Vagina (tissue), 2 donors: ENCODE measurements around the gene SYDE2. TPM values are rescaled to one million over a fixed set of nuclear protein-coding genes. Genes with fewer than 3 reads are reported as not detected.

Experiments
- DNase-seq, 2 donors: peaks; one replicate each; pipeline ENCODE4 v3.0.0-alpha.2; 2017; ENCODE audit errors: extremely low spot score in 2 of 2
- H3K27ac ChIP-seq: fragments of 200-600 bp; sonication (generic); one replicate; pipeline ENCODE4 v1.5.1; 2019
- H3K27me3 ChIP-seq: fragments of 200-600 bp; sonication (generic); one replicate; pipeline ENCODE4 v1.5.1; 2019
- H3K36me3 ChIP-seq, 2 donors: fragments of 200-600 bp; sonication (generic); one replicate each; pipeline ENCODE4 v1.5.1; 2017 to 2019
- H3K4me1 ChIP-seq: fragments of 200-600 bp; sonication (generic); one replicate; pipeline ENCODE4 v1.5.1; 2019
- H3K4me3 ChIP-seq, 2 donors: fragments of 200-600 bp; sonication (generic); 1 replicate in 1 of 2; 2 replicates in 1 of 2; pipeline ENCODE4 v1.5.1; 2016 to 2019
- H3K9me3 ChIP-seq: fragments of 200-600 bp; sonication (generic); one replicate; pipeline ENCODE4 v1.5.1; 2019
- POLR2A ChIP-seq, 2 donors: fragments of 450-650 bp; IDR thresholded peaks; one replicate each; pipeline ENCODE4 v1.6.1; 2017; ENCODE audit warnings: antibody characterized with exemption in 2 of 2, mild to moderate bottlenecking in 2 of 2, moderate library complexity in 2 of 2
- POLR2AphosphoS5 ChIP-seq, 2 donors: sonication (generic); formaldehyde crosslinking; IDR thresholded peaks; one replicate each; pipeline ENCODE4 v1.9.0; 2017; ENCODE audit warnings: antibody characterized with exemption in 2 of 2, mild to moderate bottlenecking in 2 of 2, low read depth in 1 of 2; ENCODE audit not compliant: insufficient read depth in 1 of 2
- intact Hi-C: fragments of 100-400 bp; cut with DNase I; formaldehyde crosslinking; loops from one replicate; pipeline ENCODE4 v1.15.1; 2023
- total RNA-seq: library from RNA; depleted of rRNA; stranded (reverse); fragments of >200 nt; gene quantifications from one replicate; pipeline ENCODE4 v1.2.3, GENCODE V29; 2016
- TF ChIP-seq, protein P1 (sequence below), 3 experiments: fragments of 450-650 bp in 2 of 3; fragments of 200-600 bp in 1 of 3; sonication (generic) in 1 of 3; IDR thresholded peaks; one replicate each; pipeline ENCODE4 v1.5.1; 2017 to 2019; ENCODE audit warnings: antibody characterized with exemption in 3 of 3, mild to moderate bottlenecking in 2 of 3, moderate library complexity in 2 of 3

The SYDE2 gene
- total RNA-seq, 1 donor from 2014 or later = 4.7 TPM

- H3K27ac ChIP-seq = no peak overlapping the region
- no peak for DNase-seq
- no peaks in the 10 kb centered on the region for H3K36me3 ChIP-seq
- TF ChIP-seq POLR2A (IDR thresholded peaks at IDR 0.05) (no peak), POLR2AphosphoS5 (IDR thresholded peaks at IDR 0.05; ENCODE audit: insufficient read depth in 1 of 2, low read depth in 1 of 2) (no peak)
- TF ChIP-seq, protein P1, sequence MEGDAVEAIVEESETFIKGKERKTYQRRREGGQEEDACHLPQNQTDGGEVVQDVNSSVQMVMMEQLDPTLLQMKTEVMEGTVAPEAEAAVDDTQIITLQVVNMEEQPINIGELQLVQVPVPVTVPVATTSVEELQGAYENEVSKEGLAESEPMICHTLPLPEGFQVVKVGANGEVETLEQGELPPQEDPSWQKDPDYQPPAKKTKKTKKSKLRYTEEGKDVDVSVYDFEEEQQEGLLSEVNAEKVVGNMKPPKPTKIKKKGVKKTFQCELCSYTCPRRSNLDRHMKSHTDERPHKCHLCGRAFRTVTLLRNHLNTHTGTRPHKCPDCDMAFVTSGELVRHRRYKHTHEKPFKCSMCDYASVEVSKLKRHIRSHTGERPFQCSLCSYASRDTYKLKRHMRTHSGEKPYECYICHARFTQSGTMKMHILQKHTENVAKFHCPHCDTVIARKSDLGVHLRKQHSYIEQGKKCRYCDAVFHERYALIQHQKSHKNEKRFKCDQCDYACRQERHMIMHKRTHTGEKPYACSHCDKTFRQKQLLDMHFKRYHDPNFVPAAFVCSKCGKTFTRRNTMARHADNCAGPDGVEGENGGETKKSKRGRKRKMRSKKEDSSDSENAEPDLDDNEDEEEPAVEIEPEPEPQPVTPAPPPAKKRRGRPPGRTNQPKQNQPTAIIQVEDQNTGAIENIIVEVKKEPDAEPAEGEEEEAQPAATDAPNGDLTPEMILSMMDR (IDR thresholded peaks at IDR 0.05) = no peak
- H3K27me3 ChIP-seq = no peaks in the 10 kb centered on the region
- no peaks in the 10 kb centered on the region for H3K4me1 ChIP-seq
- H3K9me3 ChIP-seq = no peaks in the 10 kb centered on the region
- intact Hi-C loops = no loop called here
- H3K4me3 ChIP-seq = no peak overlapping the region
Measured at GRCh38 chr1:85182700-85183099, 18.1 kb downstream of the SYDE2 start.

GRCh38 chr1:85180869-85181268, 19.9 kb downstream of the SYDE2 start:
- Histone ChIP-seq H3K4me3 (no peak overlapping the region), H3K27ac (no peak overlapping the region), H3K9me3 (no peaks in the 10 kb centered on the region), H3K4me1 (no peaks in the 10 kb centered on the region), H3K36me3 (no peaks in the 10 kb centered on the region), H3K27me3 (no peaks in the 10 kb centered on the region)
- intact Hi-C loops = no loop called here
- TF ChIP-seq POLR2A (IDR thresholded peaks at IDR 0.05) (no peak), POLR2AphosphoS5 (IDR thresholded peaks at IDR 0.05; ENCODE audit: insufficient read depth in 1 of 2, low read depth in 1 of 2) (no peak)
- TF ChIP-seq, protein P1 (IDR thresholded peaks at IDR 0.05) = no peak
- DNase-seq = no peak

GRCh38 chr1:85179522-85179921, 21.3 kb downstream of the SYDE2 start:
- Histone ChIP-seq H3K9me3 (no peaks in the 10 kb centered on the region), H3K27me3 (no peaks in the 10 kb centered on the region), H3K36me3 (no peaks in the 10 kb centered on the region), H3K4me1 (no peaks in the 10 kb centered on the region), H3K27ac (no peak overlapping the region), H3K4me3 (no peak overlapping the region)
- no peak for TF ChIP-seq POLR2AphosphoS5 (IDR thresholded peaks at IDR 0.05; ENCODE audit: insufficient read depth in 1 of 2, low read depth in 1 of 2)
- TF ChIP-seq POLR2A (IDR thresholded peaks at IDR 0.05) = no peak
- TF ChIP-seq, protein P1 (IDR thresholded peaks at IDR 0.05) = no peak
- no peak for DNase-seq
- intact Hi-C loops = no loop called here

DNA sequence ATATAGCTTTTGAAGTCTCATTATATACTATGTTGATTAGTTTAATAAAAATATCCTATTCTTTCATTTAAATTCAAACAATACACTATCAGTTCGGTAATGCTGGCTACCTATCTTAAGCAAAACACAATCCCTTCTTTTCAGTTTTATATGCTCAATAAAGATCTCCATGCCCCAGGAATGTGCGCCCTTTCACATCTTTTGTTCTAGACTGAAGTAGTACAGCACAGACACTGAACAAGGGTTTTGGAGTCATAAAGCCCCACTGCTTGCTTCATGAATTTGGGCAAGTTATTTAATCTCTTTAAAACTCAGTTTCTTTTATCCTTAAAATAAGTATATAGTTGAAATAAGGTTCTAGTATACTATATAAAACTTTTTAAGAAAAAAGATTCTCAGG, 22.4 kb downstream of the SYDE2 start:
- Histone ChIP-seq H3K9me3 (no peaks in the 10 kb centered on the region), H3K4me1 (no peaks in the 10 kb centered on the region), H3K4me3 (no peak overlapping the region), H3K36me3 (no peaks in the 10 kb centered on the region), H3K27me3 (no peaks in the 10 kb centered on the region), H3K27ac (no peak overlapping the region)
- no peak for TF ChIP-seq POLR2A (IDR thresholded peaks at IDR 0.05)
- TF ChIP-seq POLR2AphosphoS5 (IDR thresholded peaks at IDR 0.05; ENCODE audit: insufficient read depth in 1 of 2, low read depth in 1 of 2) = no peak
- TF ChIP-seq, protein P1 (IDR thresholded peaks at IDR 0.05) = no peak
- DNase-seq = no peak
- intact Hi-C loops = no loop called here

DNA sequence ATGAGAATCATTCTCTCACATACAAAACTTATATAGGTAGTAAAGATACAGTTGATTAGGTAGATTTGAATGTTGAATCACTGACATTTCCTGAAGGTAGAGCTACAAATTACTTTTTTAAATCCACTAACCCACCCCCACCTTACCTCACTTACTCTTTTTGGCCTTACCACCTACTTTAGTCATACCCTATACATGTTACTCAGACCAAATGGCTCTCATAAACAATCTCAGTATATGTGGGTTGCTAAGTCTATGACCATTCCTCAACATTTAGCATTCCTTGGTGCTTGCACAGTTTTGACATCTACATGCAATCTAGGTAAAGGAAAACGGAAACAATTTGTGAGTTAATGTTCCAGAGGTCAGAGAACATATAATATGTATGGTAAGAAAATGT, 26.3 kb downstream of the SYDE2 start:
- H3K36me3 ChIP-seq = no peaks in the 10 kb centered on the region
- H3K9me3 ChIP-seq = no peaks in the 10 kb centered on the region
- intact Hi-C loops = no loop called here
- no peaks in the 10 kb centered on the region for H3K27me3 ChIP-seq
- no peak overlapping the region for H3K27ac ChIP-seq
- DNase-seq = no peak
- H3K4me3 ChIP-seq = no peak overlapping the region
- no peaks in the 10 kb centered on the region for H3K4me1 ChIP-seq
- no peak for TF ChIP-seq POLR2AphosphoS5 (IDR thresholded peaks at IDR 0.05; ENCODE audit: insufficient read depth in 1 of 2, low read depth in 1 of 2)
- TF ChIP-seq, protein P1 (IDR thresholded peaks at IDR 0.05) = no peak
- no peak for TF ChIP-seq POLR2A (IDR thresholded peaks at IDR 0.05)
